GM12878 (cell line): ENCODE data around the gene PSPC1. TPM values are rescaled to one million over a fixed set of nuclear protein-coding genes. Genes with fewer than 3 reads are reported as not detected.
"Not testable (repeated sequence)": the region's sequence is repeated elsewhere in the genome, so short reads cannot be mapped to it uniquely, and the experiment has no call there.

Experiments used
- ATAC-seq: fragments of 200-7000 bp; cut with Tn5 transposase; 3 replicates; pipeline ENCODE4 v1.9.1; 2020; ENCODE audit warnings: mild to moderate bottlenecking, moderate library complexity
- BruUV-seq: library from RNA; stranded (reverse); fragments of 400-500 nt; replicated peaks from 2 replicates; lab custom pipeline; 2021; lab: Mats Ljungman, UMichigan
- CTCF ChIA-PET: fragments of 300-600 bp; sonication (Branson Sonifier 250); formaldehyde crosslinking; extraction: SDS; loops from one replicate; lab custom pipeline; 2021; ENCODE audit warnings: inconsistent platforms; lab: Yijun Ruan, JAX
- POLR2A ChIA-PET: fragments of 350-600 bp; formaldehyde crosslinking; extraction: SDS; loops from one replicate; lab custom pipeline; 2021; ENCODE audit warnings: inconsistent platforms; lab: Charles Lee
- RAD21 ChIA-PET: fragments of 300-600 bp; sonication (Branson Sonifier 250); formaldehyde crosslinking; loops from one replicate; lab custom pipeline; 2023; ENCODE audit warnings: antibody characterized with exemption; ENCODE audit not compliant: unreplicated experiment; lab: Charles Lee
- SMC1A ChIA-PET: fragments of 300-600 bp; sonication (Branson Sonifier 250); formaldehyde crosslinking; loops from one replicate; lab custom pipeline; 2023; ENCODE audit not compliant: unreplicated experiment, uncharacterized antibody; lab: Charles Lee
- DNase-seq: peaks from one replicate; pipeline ENCODE4 v3.0.0-alpha.2; 2011; ENCODE audit warnings: low read depth, low spot score
- FAIRE-seq: peaks from 3 replicates; lab custom pipeline; 2011; peaks lifted over from hg19 to GRCh38; lab: Jason Lieb, UNC
- H2AFZ ChIP-seq: 2 replicates; pipeline ENCODE4 v1.6.0; 2011; ENCODE audit warnings: low read depth, low read length, control low read depth; ENCODE audit not compliant: control insufficient read depth
- H3K27ac ChIP-seq: 2 replicates; pipeline ENCODE4 v1.5.1; 2011; ENCODE audit warnings: control low read depth; ENCODE audit not compliant: control insufficient read depth, insufficient read depth
- H3K27me3 ChIP-seq, 2 experiments: replicated peaks in 1 of 2; 2 replicates each; pipeline versions ENCODE4 v1.6.0 to v1.6.1; 2011; ENCODE audit warnings: low read length in 1 of 2; ENCODE audit not compliant: control insufficient read depth in 2 of 2, insufficient read depth in 2 of 2
- H3K36me3 ChIP-seq, 2 experiments: 2 replicates each; pipeline ENCODE4 v1.5.1; 2011; ENCODE audit warnings: low read length in 1 of 2; ENCODE audit not compliant: control insufficient read depth in 2 of 2, insufficient read depth in 2 of 2
- H3K4me1 ChIP-seq: 2 replicates; pipeline ENCODE4 v1.6.1; 2011; ENCODE audit warnings: mild to moderate bottlenecking, low read length, moderate library complexity, mixed read lengths; ENCODE audit not compliant: control insufficient read depth, insufficient read depth
- H3K4me2 ChIP-seq: 2 replicates; pipeline ENCODE4 v1.6.0; 2011; ENCODE audit warnings: control low read depth; ENCODE audit not compliant: control insufficient read depth, insufficient read depth
- H3K4me3 ChIP-seq: fragments of 200-600 bp; sonication (generic); 2 replicates; pipeline ENCODE4 v1.5.1; 2016
- H3K79me2 ChIP-seq: 2 replicates; pipeline ENCODE4 v1.6.0; 2011; ENCODE audit warnings: low read length; ENCODE audit not compliant: control insufficient read depth, insufficient read depth
- H3K9ac ChIP-seq: 2 replicates; pipeline ENCODE4 v1.8.0; 2011; ENCODE audit warnings: low read length, control low read depth, mixed read lengths; ENCODE audit not compliant: control insufficient read depth, insufficient read depth
- H3K9me3 ChIP-seq: replicated peaks from 3 replicates; pipeline ENCODE4 v1.5.1; 2011; ENCODE audit warnings: mild to moderate bottlenecking, low read length; ENCODE audit not compliant: control insufficient read depth, insufficient read depth
- H4K20me1 ChIP-seq: 2 replicates; pipeline ENCODE4 v1.6.0; 2011; ENCODE audit not compliant: control insufficient read depth, insufficient read depth
- ATF7 ChIP-seq: fragments of 450-650 bp; IDR thresholded peaks from 2 replicates; pipeline ENCODE4 v1.6.1; 2016; ENCODE audit warnings: low read depth, mild to moderate bottlenecking
- CBX3 ChIP-seq: fragments of 200-600 bp; sonication (generic); IDR thresholded peaks from 2 replicates; pipeline ENCODE4 v1.6.1; 2016; ENCODE audit warnings: low read depth, borderline replicate concordance
- CREB1 ChIP-seq: IDR thresholded peaks from 2 replicates; pipeline ENCODE4 v1.6.1; 2012; ENCODE audit warnings: low read depth, mild to moderate bottlenecking, inconsistent platforms
- EED ChIP-seq: sonication (generic); IDR thresholded peaks from 2 replicates; pipeline ENCODE4 v1.6.1; 2016; ENCODE audit warnings: antibody characterized with exemption, low read depth
- EGR1 ChIP-seq, 2 experiments: IDR thresholded peaks; 1 replicate in 1 of 2; 2 replicates in 1 of 2; pipeline ENCODE4 v1.6.1; 2011 to 2012; ENCODE audit warnings: low read depth in 2 of 2, low read length in 2 of 2, borderline replicate concordance in 1 of 2, mild to moderate bottlenecking in 1 of 2, moderate library complexity in 1 of 2
- ESRRA ChIP-seq: IDR thresholded peaks from 2 replicates; pipeline ENCODE4 v1.6.1; 2012; ENCODE audit warnings: mild to moderate bottlenecking, low read length, improper control_type of control experiment
- IKZF2 ChIP-seq, 2 experiments: fragments of 450-650 bp; IDR thresholded peaks; 2 replicates each; pipeline ENCODE4 v1.6.1; 2017; ENCODE audit warnings: mild to moderate bottlenecking in 2 of 2, moderate library complexity in 2 of 2
- IRF4 ChIP-seq: IDR thresholded peaks from 2 replicates; pipeline ENCODE4 v1.6.1; 2011; ENCODE audit warnings: low read depth, low read length
- JUNB ChIP-seq: IDR thresholded peaks from 2 replicates; pipeline ENCODE4 v1.6.1; 2016; ENCODE audit warnings: antibody characterized with exemption, mild to moderate bottlenecking
- PBX3 ChIP-seq: IDR thresholded peaks from 2 replicates; pipeline ENCODE4 v1.6.1; 2011; ENCODE audit warnings: mild to moderate bottlenecking, low read depth, low read length, moderate library complexity; ENCODE audit not compliant: insufficient replicate concordance
- RB1 ChIP-seq: fragments of 450-650 bp; formaldehyde crosslinking; IDR thresholded peaks from 2 replicates; pipeline ENCODE4 v1.6.1; 2017; ENCODE audit warnings: mild to moderate bottlenecking, borderline replicate concordance
- RELA ChIP-seq: fragments of 450-650 bp; IDR thresholded peaks from 2 replicates; pipeline ENCODE4 v1.8.0; 2014; ENCODE audit warnings: borderline replicate concordance; ENCODE audit not compliant: partially characterized antibody
- RUNX3 ChIP-seq: IDR thresholded peaks from 2 replicates; pipeline ENCODE4 v1.6.1; 2012; ENCODE audit warnings: low read length, inconsistent platforms
- SRF ChIP-seq, 2 experiments: IDR thresholded peaks; 2 replicates each; pipeline ENCODE4 v1.6.1; 2011; ENCODE audit warnings: low read depth in 2 of 2, low read length in 2 of 2, mild to moderate bottlenecking in 1 of 2, moderate library complexity in 1 of 2
- YY1 ChIP-seq: IDR thresholded peaks from 2 replicates; pipeline ENCODE4 v1.6.1; 2011; ENCODE audit warnings: low read depth, mild to moderate bottlenecking, low read length
- WGBS: methylation state at CpG from one replicate; pipeline ENCODE4 v1.1.6; 2016; ENCODE audit warnings: low lambda C conversion rate; ENCODE audit not compliant: insufficient replicate concordance, insufficient coverage; ENCODE audit errors: missing lambda C conversion rate; 5-methylcytosine and 5-hydroxymethylcytosine counted together
- in situ Hi-C: fragments of 300-500 bp; cut with MboI; formaldehyde crosslinking; loops from 9 replicates; pipeline ENCODE4 v1.14.3; 2018; ENCODE audit warnings: mixed read lengths
- intact Hi-C: fragments of 100-400 bp; cut with micrococcal nuclease; formaldehyde crosslinking; loops from one replicate; pipeline ENCODE4 v1.14.2; 2022; ENCODE audit not compliant: unreplicated experiment
- polyA plus RNA-seq, 11 experiments: library from polyadenylated mRNA; depleted of rRNA in 4 of 11; unstranded in 6 of 11; stranded (reverse) in 5 of 11; fragments of >200 nt; fragmentation: Nextera tagmentation in 4 of 11; fragmentation: Illumina TruSeq in 1 of 11; extraction: Ambion mirVana in 4 of 11; extraction: Trizol in 1 of 11; gene quantifications; 1 replicate in 1 of 11; 2 replicates in 10 of 11; pipeline versions ENCODE4 v1.2.1 to v1.2.3, GENCODE V29; 2011 to 2016; ENCODE audit warnings: inconsistent platforms in 2 of 11, missing spikeins in 2 of 11, low read depth in 1 of 11
- total RNA-seq, 4 experiments: library from RNA; depleted of rRNA in 3 of 4; stranded (reverse); fragments of >200 nt in 3 of 4; fragmentation: Illumina TruSeq in 1 of 4; extraction: Trizol in 1 of 4; gene quantifications; 2 replicates each; pipeline versions ENCODE4 v1.2.1 to v1.2.3, GENCODE V29; 2013 to 2021

The PSPC1 gene
- total and polyA plus RNA-seq, 10 of the 15 experiments (the other 5 are each of a cell fraction or from before 2014, with no cell fraction given): 17.7 to 76.3 (median 66.8) TPM

GRCh38 chr13:19713186-19713965 is 69.4 kb downstream of the PSPC1 start:
- FAIRE-seq (no peak), ATAC-seq (peak; percentile 82), DNase-seq (peak; percentile 13)
- Histone ChIP-seq H3K4me1 (no peaks in the 10 kb centered on the region), H3K27me3 (no peaks in the 10 kb centered on the region), H3K36me3 (peaks cover 0 to 9% of the 10 kb centered on the region in 2 experiments; a peak in 3 of 4 replicates), H4K20me1 (no peaks in the 10 kb centered on the region), H3K79me2 (no peaks in the 10 kb centered on the region), H3K27ac (no peak overlapping the region), H3K4me3 (no peak overlapping the region), H3K9ac (no peak overlapping the region), H3K9me3 (no peaks in the 10 kb centered on the region), H2AFZ (no peak overlapping the region), H3K4me2 (no peak overlapping the region)
- TF ChIP-seq PBX3 (peak; percentile 68), EGR1 (IDR thresholded peaks at IDR 0.05; ENCODE audit: borderline replicate concordance in 1 of 2, low read depth in 2 of 2, low read length in 2 of 2) (no peak), ESRRA (no peak), RB1 (no peak), SRF (IDR thresholded peaks at IDR 0.05; ENCODE audit: low read depth in 2 of 2, low read length in 2 of 2) (peak in 1 of 2 experiments; percentile 69; a peak in 1 of 4 replicates), CREB1 (0 out of 2 replicates have a peak, but pooled peaks have one; percentile 10), ATF7 (0 out of 2 replicates have a peak, but pooled peaks have one; percentile 15), YY1 (no peak), RELA (no peak), JUNB (peak; percentile 74), CBX3 (no peak), IRF4 (peak; percentile 46; the same call in 1 of the 2 replicates), EED (0 out of 2 replicates have a peak, but pooled peaks have one; percentile 24), RUNX3 (peak; percentile 45; the same call in 1 of the 2 replicates), IKZF2 (IDR thresholded peaks at IDR 0.05) (peak in 1 of 2 experiments; percentile 10; a peak in 1 of 4 replicates)
- ChIA-PET CTCF (interaction anchor here (0.6 to 0.7 kb wide), 3 partner anchors 86 to 618 kb away, joined by 3 to 4 read pairs (median 4); no protein-coding TSS in a partner anchor), SMC1A (interaction anchor here (0.5 kb wide), 1 partner anchor 934 kb away, joined by 3 read pairs; no protein-coding TSS in a partner anchor), RAD21 (no interaction called here), POLR2A (no interaction called here)
- WGBS: 57% methylated on average over 10 of the region's 10 CpGs
- in situ Hi-C loops (no loop called here), intact Hi-C loops (no loop called here)
- BruUV-seq: no TSS peak

- H3K27me3 ChIP-seq, FAIRE-seq, H3K4me2 ChIP-seq, H3K9ac ChIP-seq, RAD21 ChIA-PET, H3K79me2 ChIP-seq, H3K9me3 ChIP-seq, H3K4me1 ChIP-seq, H3K4me3 ChIP-seq, CTCF ChIA-PET, POLR2A ChIA-PET, DNase-seq, H3K36me3 ChIP-seq, BruUV-seq, ATAC-seq, in situ Hi-C loops, H2AFZ ChIP-seq, H4K20me1 ChIP-seq, H3K27ac ChIP-seq, SMC1A ChIA-PET, intact Hi-C loops: not testable (repeated sequence)
These were observed 73.0 kb downstream of the PSPC1 start for GRCh38 chr13:19709782-19710181.
